WI38 (cell line): ENCODE results near the gene ACTL7B.

Experiments
- H3K4me3 ChIP-seq: 2 replicates; pipeline ENCODE4 v1.5.1; 2011; ENCODE audit warnings: low read depth, mild to moderate bottlenecking, control low read depth, low read length
- CTCF ChIP-seq: IDR thresholded peaks from 2 replicates; pipeline ENCODE4 v1.5.1; 2012; ENCODE audit warnings: low read depth, mild to moderate bottlenecking, control low read depth, low read length

The ACTL7B gene

DNA sequence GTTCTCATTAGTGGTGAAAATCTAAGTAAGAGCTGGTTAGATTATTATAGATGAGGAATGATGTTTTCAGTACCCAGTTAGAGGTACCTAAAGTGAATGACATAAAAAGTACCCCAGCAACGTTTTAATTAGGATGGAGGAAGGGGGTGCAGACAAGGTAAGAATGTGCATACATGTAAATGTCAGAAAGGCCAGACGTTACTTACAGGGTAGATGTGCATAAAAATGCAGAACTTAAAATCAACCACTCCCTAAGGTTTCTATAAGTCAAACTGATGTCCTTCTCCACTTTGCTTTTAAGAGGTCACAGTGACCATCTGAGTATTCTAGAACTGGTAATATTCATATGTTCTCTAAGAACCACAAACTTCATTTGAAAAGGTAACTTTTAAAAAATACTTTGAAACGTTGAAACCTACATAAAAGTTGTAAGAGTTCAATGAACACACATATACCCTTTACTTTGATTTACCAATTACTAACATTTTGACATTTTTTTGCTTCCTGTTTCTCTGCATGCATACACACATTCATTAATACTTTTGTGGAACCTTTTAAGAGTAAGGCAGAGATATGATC is 25.0 kb upstream of the ACTL7B start:
- no peak overlapping the region for H3K4me3 ChIP-seq
- TF ChIP-seq CTCF = no peak

GRCh38 chr9:108877524-108877923 is 21.7 kb upstream of the ACTL7B start:
- no peak for TF ChIP-seq CTCF
- no peak overlapping the region for H3K4me3 ChIP-seq

DNA sequence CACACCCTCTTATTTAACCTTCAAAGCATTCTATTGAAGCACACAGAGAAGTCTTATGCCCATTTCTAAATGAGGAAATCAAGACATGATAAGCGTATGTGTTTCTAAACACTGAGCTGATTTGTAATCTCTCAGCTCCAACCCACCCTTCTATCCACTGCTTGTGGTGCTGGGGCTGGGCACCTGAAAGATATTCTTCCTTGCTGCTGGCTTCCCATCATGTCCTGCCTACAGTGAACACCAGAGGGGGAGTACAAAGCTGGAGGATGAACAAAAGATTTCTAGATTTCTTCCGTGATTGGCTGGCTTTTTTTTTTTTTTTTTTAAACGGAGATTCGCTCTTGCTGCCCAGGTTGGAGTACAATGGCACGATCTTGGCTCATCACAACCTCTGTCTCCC is 20.6 kb upstream of the ACTL7B start:
- H3K4me3 ChIP-seq = no peak overlapping the region
- no peak for TF ChIP-seq CTCF

DNA sequence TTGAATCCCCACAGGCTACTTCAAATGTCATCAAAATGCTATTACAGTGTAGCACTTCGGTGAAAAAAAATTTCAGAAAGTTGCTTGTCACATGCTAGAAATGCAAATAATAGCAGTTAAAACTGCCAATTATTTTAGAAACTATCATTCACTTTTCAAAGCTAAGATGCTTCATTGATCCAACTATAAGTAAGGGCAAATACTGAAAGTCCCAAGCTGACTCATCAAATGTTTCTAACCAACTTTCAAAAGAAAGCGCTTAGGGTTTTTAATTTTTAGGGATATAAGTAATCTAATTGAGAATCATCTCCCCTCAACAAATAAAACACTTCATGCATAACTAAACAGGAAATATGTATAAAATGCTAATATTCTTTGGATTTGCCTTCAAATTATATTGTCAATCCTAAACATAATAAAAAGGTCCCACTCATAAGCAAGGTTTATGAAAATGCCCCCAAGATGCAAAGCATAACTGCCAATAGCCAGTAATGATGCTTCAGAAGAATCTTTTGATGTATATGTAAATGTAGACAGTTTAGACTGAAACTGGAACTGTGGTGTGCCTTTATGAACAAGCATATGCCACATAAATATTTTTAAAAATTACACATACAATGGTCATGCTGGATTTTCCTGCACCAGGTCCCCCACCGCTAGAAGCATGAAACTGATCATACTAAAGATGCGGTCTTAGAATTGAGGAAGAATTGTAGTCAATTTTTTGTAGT is 18.4 kb upstream of the ACTL7B start:
- H3K4me3 ChIP-seq = no peak overlapping the region
- no peak for TF ChIP-seq CTCF

DNA sequence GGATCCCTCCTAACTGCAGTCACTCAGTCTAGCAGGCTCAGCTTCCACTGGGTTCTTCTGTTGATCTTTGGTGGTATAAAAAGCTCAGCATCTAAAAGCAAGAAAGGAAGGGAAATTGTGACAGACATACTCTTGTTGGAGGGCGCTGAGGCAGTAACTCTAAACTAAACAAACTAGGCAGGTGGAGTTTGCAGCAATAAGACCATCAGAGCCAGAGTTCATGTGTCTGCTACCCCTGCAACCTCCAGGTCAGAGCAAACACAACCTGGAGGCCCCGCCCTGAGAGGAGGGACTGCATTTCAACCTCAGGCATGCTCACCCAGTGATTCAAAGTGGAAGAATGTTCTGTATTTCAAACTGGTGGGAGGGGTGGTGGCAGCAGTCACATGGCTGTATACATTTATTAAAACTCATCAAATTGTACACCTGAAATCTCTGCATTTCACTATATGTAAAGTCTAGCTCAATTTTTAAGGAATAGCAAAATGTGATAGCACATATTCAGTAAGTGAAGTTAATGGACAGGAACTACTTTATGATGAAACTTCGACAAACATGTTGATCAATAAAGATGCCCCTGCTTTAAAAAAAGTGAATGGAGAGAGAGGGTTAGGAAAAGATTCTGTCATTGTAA is 13.4 kb upstream of the ACTL7B start:
- H3K4me3 ChIP-seq = no peak overlapping the region
- TF ChIP-seq CTCF = no peak

GRCh38 chr9:108867829-108868228 is 12.0 kb upstream of the ACTL7B start:
- H3K4me3 ChIP-seq = no peak overlapping the region
- TF ChIP-seq CTCF = no peak

DNA sequence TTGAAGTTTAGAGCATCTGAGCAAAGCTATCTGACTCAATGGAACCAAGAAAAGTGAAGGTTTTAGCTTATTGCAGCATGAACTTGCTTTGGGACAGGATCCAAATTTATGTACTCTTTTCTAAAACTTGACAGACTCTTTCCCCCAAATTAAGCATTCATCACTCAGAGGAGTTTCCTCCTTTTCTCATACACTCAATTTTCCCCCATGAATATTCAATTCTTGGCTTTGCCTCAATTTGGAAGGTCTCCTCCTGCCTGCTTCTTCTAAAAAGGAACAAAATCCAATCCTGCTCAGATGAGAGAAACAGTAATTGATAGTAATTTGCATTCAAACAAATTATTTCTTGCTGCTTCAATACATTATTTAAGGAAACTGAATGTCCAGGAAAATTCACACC is 11.3 kb upstream of the ACTL7B start:
- TF ChIP-seq CTCF = no peak

More for the DNA sequence above, 11.3 kb upstream of the ACTL7B start:
- H3K4me3 ChIP-seq = no peak overlapping the region
